GM12873 (cell line): ENCODE results near the gene COL5A1.

Experiments
- CTCF ChIP-seq: IDR thresholded peaks from 2 replicates; pipeline ENCODE4 v1.5.1; 2012; ENCODE audit warnings: low read depth, mild to moderate bottlenecking, moderate library complexity, low read length, control low read depth; ENCODE audit not compliant: insufficient read depth; ENCODE audit errors: missing control alignments

The COL5A1 gene

GRCh38 chr9:134597041-134597913 is 44.3 kb upstream of the COL5A1 start:
- TF ChIP-seq CTCF = no peak

GRCh38 chr9:134597957-134598883 is 43.4 kb upstream of the COL5A1 start:
- no peak for TF ChIP-seq CTCF

- no peak for TF ChIP-seq CTCF
Measured at GRCh38 chr9:134598884-134599245, 42.7 kb upstream of the COL5A1 start.

- no peak for TF ChIP-seq CTCF
Measured at GRCh38 chr9:134600371-134600770, 41.2 kb upstream of the COL5A1 start.

DNA sequence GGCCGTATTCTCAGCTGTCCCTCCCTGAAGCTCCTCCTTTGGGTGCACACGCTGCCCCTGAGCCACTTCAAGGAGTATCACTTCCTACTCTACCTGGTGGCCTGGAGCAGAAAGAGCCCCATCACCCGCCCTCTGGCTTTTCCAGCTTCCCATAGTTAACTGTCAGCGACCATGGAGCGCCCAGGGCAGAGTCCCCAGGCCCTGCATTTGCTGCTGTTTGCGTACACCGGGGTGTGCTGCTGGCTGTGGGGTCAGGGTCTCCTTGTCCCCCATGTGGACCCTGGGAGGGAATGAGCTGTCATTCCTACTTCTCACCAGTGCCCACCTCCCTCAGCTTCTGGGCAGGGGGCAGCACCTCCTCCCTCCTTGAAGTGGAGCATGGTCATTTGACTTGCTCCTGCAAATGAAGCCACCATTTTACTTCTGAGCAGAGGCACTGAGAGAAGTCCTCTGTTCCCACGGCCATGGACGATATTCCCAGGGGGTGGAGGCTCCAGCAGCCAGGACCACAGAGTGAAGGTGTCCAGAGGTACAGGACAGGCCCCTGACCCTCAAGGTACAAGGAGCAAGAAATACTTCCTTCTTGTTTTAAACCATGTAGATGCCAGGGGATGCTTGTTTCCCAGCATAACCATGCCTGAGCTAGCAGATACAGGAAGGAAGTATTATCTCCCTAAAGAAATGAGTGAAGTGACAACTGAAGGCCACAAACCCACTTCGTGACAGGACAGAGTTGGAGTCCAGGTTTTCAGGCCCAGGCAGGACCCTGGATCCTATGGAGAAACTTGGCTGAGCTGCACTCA is 40.6 kb upstream of the COL5A1 start:
- no peak for TF ChIP-seq CTCF

- TF ChIP-seq CTCF = no peak
Measured at GRCh38 chr9:134601764-134602163, 39.8 kb upstream of the COL5A1 start.
